GM12878 (cell line): ENCODE results near the gene PSIP1. TPM values are rescaled to one million over a fixed set of nuclear protein-coding genes. Genes with fewer than 3 reads are reported as not detected.

Experiments used
- ATAC-seq: fragments of 200-7000 bp; cut with Tn5 transposase; 3 replicates; pipeline ENCODE4 v1.9.1; 2020; ENCODE audit warnings: mild to moderate bottlenecking, moderate library complexity
- Bru-seq: library from RNA; stranded (reverse); fragments of 400-500 nt; gene quantifications from one replicate; lab custom pipeline; 2021; lab: Mats Ljungman, UMichigan
- BruChase-seq, 2 experiments: library from RNA; stranded (reverse); fragments of 400-500 nt; gene quantifications; one replicate each; lab custom pipeline; 2021; lab: Mats Ljungman, UMichigan
- BruUV-seq: library from RNA; stranded (reverse); fragments of 400-500 nt; replicated peaks from 2 replicates; lab custom pipeline; 2021; lab: Mats Ljungman, UMichigan
- CTCF ChIA-PET: fragments of 300-600 bp; sonication (Branson Sonifier 250); formaldehyde crosslinking; extraction: SDS; loops from one replicate; lab custom pipeline; 2021; ENCODE audit warnings: inconsistent platforms; lab: Yijun Ruan, JAX
- POLR2A ChIA-PET: fragments of 350-600 bp; formaldehyde crosslinking; extraction: SDS; loops from one replicate; lab custom pipeline; 2021; ENCODE audit warnings: inconsistent platforms; lab: Charles Lee
- RAD21 ChIA-PET: fragments of 300-600 bp; sonication (Branson Sonifier 250); formaldehyde crosslinking; loops from one replicate; lab custom pipeline; 2023; ENCODE audit warnings: antibody characterized with exemption; ENCODE audit not compliant: unreplicated experiment; lab: Charles Lee
- SMC1A ChIA-PET: fragments of 300-600 bp; sonication (Branson Sonifier 250); formaldehyde crosslinking; loops from one replicate; lab custom pipeline; 2023; ENCODE audit not compliant: unreplicated experiment, uncharacterized antibody; lab: Charles Lee
- DNase-seq: peaks from one replicate; pipeline ENCODE4 v3.0.0-alpha.2; 2011; ENCODE audit warnings: low read depth, low spot score
- FAIRE-seq: peaks from 3 replicates; lab custom pipeline; 2011; peaks lifted over from hg19 to GRCh38; lab: Jason Lieb, UNC
- H2AFZ ChIP-seq: 2 replicates; pipeline ENCODE4 v1.6.0; 2011; ENCODE audit warnings: low read depth, low read length, control low read depth; ENCODE audit not compliant: control insufficient read depth
- H3K27ac ChIP-seq: 2 replicates; pipeline ENCODE4 v1.5.1; 2011; ENCODE audit warnings: control low read depth; ENCODE audit not compliant: control insufficient read depth, insufficient read depth
- H3K27me3 ChIP-seq, 2 experiments: replicated peaks in 1 of 2; 2 replicates each; pipeline versions ENCODE4 v1.6.0 to v1.6.1; 2011; ENCODE audit warnings: low read length in 1 of 2; ENCODE audit not compliant: control insufficient read depth in 2 of 2, insufficient read depth in 2 of 2
- H3K36me3 ChIP-seq, 2 experiments: 2 replicates each; pipeline ENCODE4 v1.5.1; 2011; ENCODE audit warnings: low read length in 1 of 2; ENCODE audit not compliant: control insufficient read depth in 2 of 2, insufficient read depth in 2 of 2
- H3K4me1 ChIP-seq: 2 replicates; pipeline ENCODE4 v1.6.1; 2011; ENCODE audit warnings: mild to moderate bottlenecking, low read length, moderate library complexity, mixed read lengths; ENCODE audit not compliant: control insufficient read depth, insufficient read depth
- H3K4me2 ChIP-seq: 2 replicates; pipeline ENCODE4 v1.6.0; 2011; ENCODE audit warnings: control low read depth; ENCODE audit not compliant: control insufficient read depth, insufficient read depth
- H3K4me3 ChIP-seq: fragments of 200-600 bp; sonication (generic); 2 replicates; pipeline ENCODE4 v1.5.1; 2016
- H3K79me2 ChIP-seq: 2 replicates; pipeline ENCODE4 v1.6.0; 2011; ENCODE audit warnings: low read length; ENCODE audit not compliant: control insufficient read depth, insufficient read depth
- H3K9ac ChIP-seq: 2 replicates; pipeline ENCODE4 v1.8.0; 2011; ENCODE audit warnings: low read length, control low read depth, mixed read lengths; ENCODE audit not compliant: control insufficient read depth, insufficient read depth
- H3K9me3 ChIP-seq: replicated peaks from 3 replicates; pipeline ENCODE4 v1.5.1; 2011; ENCODE audit warnings: mild to moderate bottlenecking, low read length; ENCODE audit not compliant: control insufficient read depth, insufficient read depth
- H4K20me1 ChIP-seq: 2 replicates; pipeline ENCODE4 v1.6.0; 2011; ENCODE audit not compliant: control insufficient read depth, insufficient read depth
- ATF7 ChIP-seq: fragments of 450-650 bp; IDR thresholded peaks from 2 replicates; pipeline ENCODE4 v1.6.1; 2016; ENCODE audit warnings: low read depth, mild to moderate bottlenecking
- EED ChIP-seq: sonication (generic); IDR thresholded peaks from 2 replicates; pipeline ENCODE4 v1.6.1; 2016; ENCODE audit warnings: antibody characterized with exemption, low read depth
- EP300 ChIP-seq, 2 experiments: fragments of 150-350 bp in 1 of 2; IDR thresholded peaks; 2 replicates each; pipeline ENCODE4 v1.6.1; 2011 to 2012; ENCODE audit warnings: low read depth in 2 of 2, low read length in 2 of 2, borderline replicate concordance in 1 of 2, improper control_type of control experiment in 1 of 2, inconsistent platforms in 1 of 2; ENCODE audit not compliant: control insufficient read depth in 1 of 2
- JUND ChIP-seq: IDR thresholded peaks from 2 replicates; pipeline ENCODE4 v1.6.1; 2012; ENCODE audit warnings: low read depth, mild to moderate bottlenecking, low read length, improper control_type of control experiment, moderate library complexity
- KLF5 ChIP-seq: fragments of 450-650 bp; IDR thresholded peaks from 2 replicates; pipeline ENCODE4 v1.6.1; 2014; ENCODE audit warnings: mild to moderate bottlenecking; ENCODE audit not compliant: partially characterized antibody
- MEF2B ChIP-seq: fragments of 450-650 bp; IDR thresholded peaks from 2 replicates; pipeline ENCODE4 v1.6.1; 2018; ENCODE audit warnings: mild to moderate bottlenecking, moderate library complexity; ENCODE audit not compliant: partially characterized antibody, poor library complexity, severe bottlenecking
- SMARCA5 ChIP-seq: fragments of 450-650 bp; IDR thresholded peaks from 2 replicates; pipeline ENCODE4 v1.6.1; 2017; ENCODE audit warnings: mild to moderate bottlenecking
- ZBTB11 ChIP-seq: fragments of 450-650 bp; formaldehyde crosslinking; IDR thresholded peaks from 2 replicates; pipeline ENCODE4 v1.5.0; 2022; ENCODE audit warnings: mild to moderate bottlenecking, missing genetic modification characterization
- ZNF274 ChIP-seq: IDR thresholded peaks from one replicate; pipeline ENCODE4 v1.8.0; 2011; ENCODE audit not compliant: insufficient read length, insufficient read depth
- WGBS: methylation state at CpG from one replicate; pipeline ENCODE4 v1.1.6; 2016; ENCODE audit warnings: low lambda C conversion rate; ENCODE audit not compliant: insufficient replicate concordance, insufficient coverage; ENCODE audit errors: missing lambda C conversion rate; 5-methylcytosine and 5-hydroxymethylcytosine counted together
- in situ Hi-C: fragments of 300-500 bp; cut with MboI; formaldehyde crosslinking; loops from 9 replicates; pipeline ENCODE4 v1.14.3; 2018; ENCODE audit warnings: mixed read lengths
- intact Hi-C: fragments of 100-400 bp; cut with micrococcal nuclease; formaldehyde crosslinking; loops from one replicate; pipeline ENCODE4 v1.14.2; 2022; ENCODE audit not compliant: unreplicated experiment
- long read RNA-seq, 2 experiments: library from polyadenylated mRNA; unstranded; transcript quantifications; one replicate each; pipeline ENCODE4 v2.0.0, GENCODE V29; 2019 to 2020
- polyA minus RNA-seq, 3 experiments: library from RNA; depleted of rRNA, polyadenylated mRNA; stranded (reverse); fragments of >200 nt; gene quantifications; 2 replicates each; pipeline ENCODE4 v1.2.3, GENCODE V29; 2011
- polyA plus RNA-seq, 11 experiments: library from polyadenylated mRNA; depleted of rRNA in 4 of 11; unstranded in 6 of 11; stranded (reverse) in 5 of 11; fragments of >200 nt; fragmentation: Nextera tagmentation in 4 of 11; fragmentation: Illumina TruSeq in 1 of 11; extraction: Ambion mirVana in 4 of 11; extraction: Trizol in 1 of 11; gene quantifications; 1 replicate in 1 of 11; 2 replicates in 10 of 11; pipeline versions ENCODE4 v1.2.1 to v1.2.3, GENCODE V29; 2011 to 2016; ENCODE audit warnings: inconsistent platforms in 2 of 11, missing spikeins in 2 of 11, low read depth in 1 of 11
- total RNA-seq, 4 experiments: library from RNA; depleted of rRNA in 3 of 4; stranded (reverse); fragments of >200 nt in 3 of 4; fragmentation: Illumina TruSeq in 1 of 4; extraction: Trizol in 1 of 4; gene quantifications; 2 replicates each; pipeline versions ENCODE4 v1.2.1 to v1.2.3, GENCODE V29; 2013 to 2021

The PSIP1 gene
- total RNA-seq (2013; cell fraction: nucleolus; rRNA removed) = 404 and 409 TPM in 2 replicates
- 130 and 159 TPM in 2 replicates for total RNA-seq (2014; rRNA removed)
- 286 and 301 TPM in 2 replicates for total RNA-seq (2014; rRNA removed; fragmentation: Illumina TruSeq; extraction: Trizol)
- 181 and 186 TPM in 2 replicates for total RNA-seq (2021)
- 70.6 TPM for polyA plus RNA-seq (2011; ENCODE audit: low read depth)
- polyA plus RNA-seq (2011; rRNA removed) = 179 and 352 TPM in 2 replicates
- 32.0 and 35.2 TPM in 2 replicates for polyA plus RNA-seq (2011; cell fraction: cytosol; rRNA removed)
- polyA plus RNA-seq (2011; cell fraction: nucleus; rRNA removed) = 101 and 128 TPM in 2 replicates
- polyA plus RNA-seq (2012) = 131 and 157 TPM in 2 replicates
- 295 and 442 TPM in 2 replicates for polyA plus RNA-seq (2014; fragmentation: Illumina TruSeq; extraction: Trizol)
- polyA plus RNA-seq (2014; fragmentation: Nextera tagmentation; extraction: Ambion mirVana) = 100 to 1,000 TPM in 1 of 2 experiments, 10 to 100 TPM in 1; 75.5 to 115 TPM
- polyA plus RNA-seq (2014; rRNA removed) = 125 and 166 TPM in 2 replicates
- polyA plus RNA-seq (2016; fragmentation: Nextera tagmentation; extraction: Ambion mirVana) = 100 to 1,000 TPM; 100 to 299 TPM
- 45.0 and 60.9 TPM in 2 replicates for polyA minus RNA-seq (2011; rRNA and poly(A)+ RNA removed)
- polyA minus RNA-seq (2011; cell fraction: cytosol; rRNA and poly(A)+ RNA removed) = 58.1 and 72.3 TPM in 2 replicates
- polyA minus RNA-seq (2011; cell fraction: nucleus; rRNA and poly(A)+ RNA removed) = 83.1 and 130 TPM in 2 replicates
- Bru-seq, nascent RNA = percentile 99 among the genes with signal in this experiment
- BruChase-seq, experiment 1, labeled RNA remaining after a 6-hour chase = percentile 99 among the genes with signal in this experiment
- percentile 99 among the genes with signal in this experiment for BruChase-seq, experiment 2, labeled RNA remaining after a 2-hour chase
- long read RNA-seq, experiment 1, transcript PSIP1-203 (16 exons, 3,391 nt) = minor isoform, 12 of 174 reads
- long read RNA-seq, experiment 1, transcript PSIP1-204 (16 exons, 3,364 nt) = major isoform, 14 of 174 reads
- long read RNA-seq, experiment 1, partial matches to known transcripts = 125 of 174 reads
- long read RNA-seq, experiment 1, other reads (novel, unspliced or antisense) = 19 of 174 reads
- long read RNA-seq, experiment 2, partial matches to known transcripts = 96 of 117 reads
- long read RNA-seq, experiment 2, other reads (novel, unspliced or antisense) = 19 of 117 reads

- intact Hi-C loops (loop anchor here (1.0 kb wide), 1 partner anchor 19 kb away; no protein-coding TSS in a partner anchor), in situ Hi-C loops (no loop called here)
- under 1% methylated on average over 72 of the region's 72 CpGs for WGBS
- no peaks in the 10 kb centered on the region for H4K20me1 ChIP-seq
- peak within 1 kb of the TSS; percentile 95 for H3K9ac ChIP-seq
- no TSS peak for BruUV-seq
- peak; percentile 85 for DNase-seq
- peak; percentile 57 for FAIRE-seq
- POLR2A ChIA-PET = interaction anchor here (0.6 to 4.5 kb wide), 9 partner anchors 11 to 88 kb away, joined by 3 to 70 read pairs (median 4); partner anchors contain the start of genes CCDC171 and SNAPC3
- SMC1A ChIA-PET = interaction anchor here (0.7 to 7.2 kb wide), 7 partner anchors 9 to 95 kb away, joined by 3 to 163 read pairs (median 4); no protein-coding TSS in a partner anchor
- H3K9me3 ChIP-seq = no peaks in the 10 kb centered on the region
- peak within 1 kb of the TSS; percentile 97 for H2AFZ ChIP-seq
- ATAC-seq = peak; percentile 75
- H3K27ac ChIP-seq = peak within 1 kb of the TSS; percentile 99
- H3K4me2 ChIP-seq = peak within 1 kb of the TSS; percentile 66
- CTCF ChIA-PET = interaction anchor here (0.9 to 7.1 kb wide), 7 partner anchors 11 to 86 kb away, joined by 3 to 133 read pairs (median 8); partner anchors contain the start of gene CCDC171
- H3K36me3 ChIP-seq = peaks cover 0 to 6% of the 10 kb centered on the region in 2 experiments; a peak in 1 of 4 replicates
- peak within 1 kb of the TSS; percentile 93 for H3K4me3 ChIP-seq
- peaks cover 48% of the 10 kb centered on the region for H3K79me2 ChIP-seq
- H3K27me3 ChIP-seq = no peaks in the 10 kb centered on the region
- peaks cover 13% of the 10 kb centered on the region for H3K4me1 ChIP-seq
- RAD21 ChIA-PET = interaction anchor here (0.7 to 5.5 kb wide), 8 partner anchors 15 to 88 kb away, joined by 3 to 106 read pairs (median 6); partner anchors contain the start of genes CCDC171 and SNAPC3
- peak; percentile 100 for TF ChIP-seq ATF7
- peak; percentile 40 for TF ChIP-seq MEF2B
- peak; percentile 73 for TF ChIP-seq EED
- TF ChIP-seq ZNF274 = no peak
- peak; percentile 57 to 77; a peak in 2 of 4 replicates for TF ChIP-seq EP300 (IDR thresholded peaks at IDR 0.05; ENCODE audit: borderline replicate concordance in 1 of 2, control insufficient read depth in 1 of 2, low read depth in 2 of 2, low read length in 2 of 2)
- TF ChIP-seq ZBTB11 = no peak
- peak; percentile 99 for TF ChIP-seq JUND
- TF ChIP-seq KLF5 = peak; percentile 99
- TF ChIP-seq SMARCA5 = 0 out of 2 replicates have a peak, but pooled peaks have one; percentile 83
Observed at GRCh38 chr9:15510789-15511575, at the start of gene PSIP1. Gene PSIP1 (minus strand): TSS chr9:15510970. CDS start chr9:15510188, 782 bp downstream.
